SH-SY5Y (cell line): ENCODE results near the gene FMNL3.

Source experiments
- GATA2 ChIP-seq: IDR thresholded peaks from 2 replicates; pipeline ENCODE4 v1.6.1; 2011; ENCODE audit warnings: mild to moderate bottlenecking, low read depth, low read length
- GATA3 ChIP-seq: IDR thresholded peaks from 2 replicates; pipeline ENCODE4 v1.6.1; 2011; ENCODE audit warnings: low read depth, mild to moderate bottlenecking, low read length, moderate library complexity

- no peak for TF ChIP-seq GATA3
- TF ChIP-seq GATA2: no peak
Observed at GRCh38 chr12:49720214-49720613, 13.0 kb upstream of the FMNL3 start.
